Heart left ventricle (tissue), 16 donors: ENCODE measurements around the gene GRAMD1C. TPM values are rescaled to one million over a fixed set of nuclear protein-coding genes. Genes with fewer than 3 reads are reported as not detected.

Source experiments
- ATAC-seq, 4 donors: fragments of 200-7000 bp; cut with Tn5 transposase; one replicate each; pipeline ENCODE4 v1.9.1; 2020 to 2022; ENCODE audit warnings: moderate library complexity in 4 of 4, mild to moderate bottlenecking in 3 of 4, moderate number of reproducible peaks in 1 of 4
- DNase-seq, 5 donors: peaks; one replicate each; pipeline ENCODE4 v3.0.0-alpha.2; 2020
- H3K27ac ChIP-seq, 12 donors: fragments of 200-600 bp; sonication (generic) in 4 of 12; one replicate each; pipeline versions ENCODE4 v1.5.0 to v1.8.0; 2016 to 2022; ENCODE audit warnings: mild to moderate bottlenecking in 2 of 12
- H3K27me3 ChIP-seq, 9 donors: fragments of 200-600 bp; sonication (generic) in 2 of 9; one replicate each; pipeline versions ENCODE4 v1.5.1 to v1.8.0; 2016 to 2022; ENCODE audit warnings: mild to moderate bottlenecking in 3 of 9
- H3K36me3 ChIP-seq, 9 donors: fragments of 200-600 bp; sonication (generic) in 2 of 9; one replicate each; pipeline versions ENCODE4 v1.5.0 to v1.8.0; 2018 to 2022; ENCODE audit warnings: mild to moderate bottlenecking in 2 of 9
- H3K4me1 ChIP-seq, 12 donors: fragments of 200-600 bp; sonication (generic) in 4 of 12; one replicate each; pipeline versions ENCODE4 v1.5.0 to v1.8.0; 2016 to 2022; ENCODE audit warnings: mild to moderate bottlenecking in 3 of 12
- H3K4me3 ChIP-seq, 12 donors: fragments of 200-600 bp; sonication (generic) in 4 of 12; one replicate each; pipeline versions ENCODE4 v1.5.0 to v1.8.0; 2017 to 2022; ENCODE audit warnings: mild to moderate bottlenecking in 9 of 12, moderate library complexity in 4 of 12
- H3K9me3 ChIP-seq, 12 donors: fragments of 200-600 bp; sonication (generic) in 4 of 12; one replicate each; pipeline versions ENCODE4 v1.5.0 to v1.8.0; 2016 to 2022; ENCODE audit warnings: mild to moderate bottlenecking in 1 of 12
- CTCF ChIP-seq, 12 donors: fragments of 200-600 bp; sonication (generic) in 4 of 12; IDR thresholded peaks; one replicate each; pipeline versions ENCODE4 v1.5.0 to v1.8.0; 2018 to 2022; ENCODE audit warnings: antibody characterized with exemption in 12 of 12, mild to moderate bottlenecking in 5 of 12
- POLR2A ChIP-seq, 2 donors: fragments of 450-650 bp; IDR thresholded peaks; one replicate each; pipeline ENCODE4 v1.6.1; 2017; ENCODE audit warnings: antibody characterized with exemption in 2 of 2, mild to moderate bottlenecking in 2 of 2, moderate library complexity in 2 of 2
- WGBS, 4 donors: extraction: QIAGEN DNeasy Blood & Tissue Kit in 2 of 4; methylation state at CpG; one replicate each; pipeline versions ENCODE4 v1.1.5 to v1.1.7; 2013 to 2018; 5-methylcytosine and 5-hydroxymethylcytosine counted together
- intact Hi-C, 10 donors: fragments of 100-400 bp; cut with DNase I; formaldehyde crosslinking; loops; one replicate each; pipeline versions ENCODE4 v1.11.1 to v1.14.2; 2022
- polyA plus RNA-seq, 2 donors: library from polyadenylated mRNA; stranded (reverse); fragments of 200-250 nt; gene quantifications; one replicate each; pipeline ENCODE4 v1.2.3, GENCODE V29; 2013
- total RNA-seq, 9 donors: library from RNA; depleted of rRNA in 2 of 9; stranded (reverse); fragments of >200 nt in 2 of 9; fragmentation: NEBNext Ultra II Directional in 3 of 9; extraction: Animal tissue kit (Norgen Biotek cat#: 25700) in 3 of 9; gene quantifications; one replicate each; pipeline versions ENCODE4 v1.1.0 to v1.2.4, GENCODE V29; 2016 to 2023
- donor health status: ischemic (EF 13 %, LVEDD 7.1; RV severe dilation, severe dysfunction).
- donor health status: healthy with polysubstance abuse.
- donor health status: DM: no; HTN: yes; CAD: no.
- donor health status: DM: no; HTN: no; CAD: no.
- donor health status: ischemic (EF 25% LVEDD 6.9; RV normal size, moderate dysfunction).
- donor health status: ischemic (EF 25% LVEDD 5.7; RV mildly dilated, moderate dysfunction).
- donor health status: healthy.
- donor health status: DM: yes; HTN: yes; CAD: no.
- donor health status: ischemic (EF 35%, LVEDD 5.7; RV mildly dilated, moderate dysfunction).
- donor health status: nonischemic (EF 11% LVEDD 7.7; RV severe dilation, severe dysfunction).
- donor health status: DM: yes; HTN: yes; CAD: no.
- donor health status: PGD.
- donor health status: ischemic (EF 29% LVEDD 5.4; RV normal size, mild dysfunction).
- donor health status: nonischemic (EF 23%, LVEDD 6.1; RV moderate dilation, normal function).

Gene GRAMD1C
- total and polyA plus RNA-seq, 11 donors = 0.49 to 5.6 (median 1.2) TPM

GRCh38 chr3:113963879-113964278 lies 125.3 kb downstream of the GRAMD1C start:
- no peaks in the 10 kb centered on the region for H3K9me3 ChIP-seq
- ATAC-seq (no peak), DNase-seq (no peak)
- H3K4me1 ChIP-seq = no peaks in the 10 kb centered on the region
- no peak overlapping the region for H3K4me3 ChIP-seq
- H3K36me3 ChIP-seq = peaks cover 0 to 12% (median 0%) of the 10 kb centered on the region in 9 donors
- no peak overlapping the region for H3K27ac ChIP-seq
- TF ChIP-seq POLR2A (IDR thresholded peaks at IDR 0.05) (no peak), CTCF (IDR thresholded peaks at IDR 0.05) (no peak)
- H3K27me3 ChIP-seq = no peaks in the 10 kb centered on the region
- WGBS, 4 donors = 91 to 96% (median 91%) methylated on average over 3 of the region's 3 CpGs
- intact Hi-C loops = no loop called here

GRCh38 chr3:113966172-113966571 lies 127.6 kb downstream of the GRAMD1C start:
- DNase-seq (no peak), ATAC-seq (no peak)
- Histone ChIP-seq H3K27me3 (no peaks in the 10 kb centered on the region), H3K4me1 (no peaks in the 10 kb centered on the region), H3K9me3 (peaks cover 0 to under 1% (median 0%) of the 10 kb centered on the region in 12 donors), H3K4me3 (no peak overlapping the region), H3K27ac (no peak overlapping the region), H3K36me3 (peaks cover 0 to 10% (median 0%) of the 10 kb centered on the region in 9 donors)
- intact Hi-C loops = no loop called here
- WGBS, 4 donors = 71 to 90% (median 81%) methylated on average over 2 of the region's 2 CpGs
- no peak for TF ChIP-seq POLR2A (IDR thresholded peaks at IDR 0.05)

- DNase-seq (no peak), ATAC-seq (peak in 2 of 4 donors; percentile 52 to 59)
- intact Hi-C loops = no loop called here
- Histone ChIP-seq H3K27ac (no peak overlapping the region), H3K4me1 (no peaks in the 10 kb centered on the region), H3K9me3 (peaks cover 0 to 28% (median 9%) of the 10 kb centered on the region in 12 donors), H3K4me3 (no peak overlapping the region), H3K27me3 (no peaks in the 10 kb centered on the region), H3K36me3 (peaks cover 0 to 10% (median 0%) of the 10 kb centered on the region in 9 donors)
- WGBS, 4 donors = 46 to 63% (median 58%) methylated on average over 2 of the region's 2 CpGs
- TF ChIP-seq POLR2A (IDR thresholded peaks at IDR 0.05) (no peak), CTCF (IDR thresholded peaks at IDR 0.05) (no peak)
Observed at GRCh38 chr3:113968986-113969385, 130.4 kb downstream of the GRAMD1C start.

GRCh38 chr3:113977822-113978221 lies 139.2 kb downstream of the GRAMD1C start:
- Histone ChIP-seq H3K9me3 (peaks cover 0 to 19% (median 9%) of the 10 kb centered on the region in 12 donors), H3K27me3 (no peaks in the 10 kb centered on the region), H3K4me3 (no peak overlapping the region), H3K27ac (no peak overlapping the region), H3K4me1 (no peaks in the 10 kb centered on the region), H3K36me3 (peaks cover 0 to 45% (median 30%) of the 10 kb centered on the region in 9 donors)
- DNase-seq (no peak), ATAC-seq (no peak)
- TF ChIP-seq POLR2A (IDR thresholded peaks at IDR 0.05) (no peak), CTCF (IDR thresholded peaks at IDR 0.05) (no peak)
- intact Hi-C loops = no loop called here
- 86 to 93% (median 90%) methylated on average over 4 of the region's 4 CpGs for WGBS, 4 donors

GRCh38 chr3:113979916-113980315 lies 141.3 kb downstream of the GRAMD1C start:
- Histone ChIP-seq H3K27me3 (no peaks in the 10 kb centered on the region), H3K9me3 (no peaks in the 10 kb centered on the region), H3K4me1 (no peaks in the 10 kb centered on the region), H3K27ac (no peak overlapping the region), H3K4me3 (no peak overlapping the region), H3K36me3 (peaks cover 0 to 48% (median 30%) of the 10 kb centered on the region in 9 donors)
- ATAC-seq = no peak
- intact Hi-C loops = no loop called here
- no peak for DNase-seq
- WGBS, 4 donors = 86 to 100% (median 88%) methylated on average over 1 of the region's 1 CpG
- TF ChIP-seq POLR2A (IDR thresholded peaks at IDR 0.05) (no peak), CTCF (IDR thresholded peaks at IDR 0.05) (no peak)
